IPS-15b (cell line): ENCODE results near the gene TMPRSS6.
"Not testable (repeated sequence)": the region's sequence is repeated elsewhere in the genome, so short reads cannot be mapped to it uniquely, and the experiment has no call there.

Source experiments
- H3K27me3 ChIP-seq: one replicate; pipeline ENCODE4 v1.6.1; 2013; ENCODE audit warnings: low read length; ENCODE audit not compliant: control insufficient read depth, insufficient read depth
- H3K36me3 ChIP-seq: one replicate; pipeline ENCODE4 v1.6.1; 2013; ENCODE audit warnings: low read length; ENCODE audit not compliant: control insufficient read depth, insufficient read depth
- H3K4me1 ChIP-seq: one replicate; pipeline ENCODE4 v1.6.1; 2013; ENCODE audit warnings: mild to moderate bottlenecking, low read length; ENCODE audit not compliant: control insufficient read depth, insufficient read depth
- H3K4me3 ChIP-seq: one replicate; pipeline ENCODE4 v1.5.1; 2013; ENCODE audit warnings: low read depth, low read length
- H3K9ac ChIP-seq: one replicate; pipeline ENCODE4 v1.6.1; 2013; ENCODE audit warnings: low read depth, mild to moderate bottlenecking, low read length
- H3K9me3 ChIP-seq: one replicate; pipeline ENCODE4 v1.6.1; 2013; ENCODE audit warnings: mild to moderate bottlenecking, low read length; ENCODE audit not compliant: control insufficient read depth, insufficient read depth

The TMPRSS6 gene

DNA sequence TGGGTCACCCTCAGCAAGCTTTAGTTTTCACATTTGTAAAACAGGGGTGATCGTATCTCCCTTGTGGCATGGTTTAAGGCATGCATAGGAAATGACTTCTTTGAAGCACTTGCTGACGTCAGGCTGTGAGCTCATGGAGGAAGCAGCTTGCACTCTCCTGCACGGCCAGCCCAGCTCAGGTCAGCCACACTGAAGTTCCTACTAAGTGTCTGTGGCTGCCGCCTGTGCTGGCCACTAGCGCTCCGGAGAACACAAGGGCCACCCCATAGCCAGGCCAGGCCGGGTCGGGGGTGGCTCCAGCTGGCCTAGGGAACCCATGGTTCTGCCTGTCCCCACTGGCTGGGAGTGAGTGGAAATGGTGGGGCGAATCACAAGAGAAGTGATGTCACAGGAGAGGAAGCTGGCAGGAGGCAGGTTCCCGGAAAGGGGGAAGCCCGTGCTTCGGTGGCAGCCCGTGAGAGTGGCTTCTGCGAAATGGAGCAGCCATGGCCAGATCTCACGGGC is 29.8 kb downstream of the TMPRSS6 start:
- Histone ChIP-seq H3K36me3 (no peaks in the 10 kb centered on the region), H3K27me3 (peaks cover 7% of the 10 kb centered on the region), H3K4me3 (no peak overlapping the region), H3K4me1 (peaks cover 5% of the 10 kb centered on the region), H3K9ac (no peak overlapping the region), H3K9me3 (no peaks in the 10 kb centered on the region)

- Histone ChIP-seq H3K4me3 (no peak overlapping the region), H3K27me3 (peaks cover 7% of the 10 kb centered on the region), H3K36me3 (no peaks in the 10 kb centered on the region), H3K9ac (peak overlapping the region; percentile 12), H3K4me1 (peaks cover 5% of the 10 kb centered on the region), H3K9me3 (no peaks in the 10 kb centered on the region)
Measured at GRCh38 chr22:37079158-37079557, 30.4 kb downstream of the TMPRSS6 start.

GRCh38 chr22:37077802-37078448 is 31.6 kb downstream of the TMPRSS6 start:
- H3K4me3 ChIP-seq, result no peak overlapping the region
- H3K27me3 ChIP-seq, result peaks cover 7% of the 10 kb centered on the region
- H3K4me1 ChIP-seq, result peaks cover 5% of the 10 kb centered on the region
- no peaks in the 10 kb centered on the region for H3K9me3 ChIP-seq
- no peak overlapping the region for H3K9ac ChIP-seq
- no peaks in the 10 kb centered on the region for H3K36me3 ChIP-seq

DNA sequence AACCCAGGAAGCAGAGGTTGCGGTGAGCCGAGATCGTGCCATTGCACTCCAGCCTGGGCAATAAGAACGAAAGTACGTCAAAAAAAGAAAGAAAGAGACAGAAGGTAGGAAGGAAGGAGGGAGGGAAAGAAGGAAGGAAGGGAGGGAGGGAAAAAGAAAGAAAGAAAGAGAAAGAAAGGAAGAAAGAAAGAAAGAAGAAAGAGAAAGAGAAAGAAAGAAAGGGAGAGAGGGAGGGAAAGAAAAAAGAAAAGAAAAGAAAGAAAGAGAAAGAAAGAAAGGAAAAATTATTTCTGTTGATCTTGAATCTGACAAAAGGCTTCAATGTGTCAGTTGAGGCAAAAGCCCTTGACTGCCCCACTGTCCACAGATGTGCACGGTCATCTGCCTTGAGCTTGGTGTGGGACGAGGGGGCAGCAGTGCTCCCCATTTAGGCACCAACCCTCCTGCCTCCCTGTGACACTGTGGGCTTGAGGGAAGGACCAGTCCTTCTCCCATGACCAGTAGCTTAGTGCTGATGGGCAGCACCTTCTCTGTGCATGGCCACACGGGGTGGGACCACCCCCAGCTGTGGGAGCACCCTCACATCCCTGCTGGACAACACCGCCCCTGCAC is 33.6 kb downstream of the TMPRSS6 start:
- no peaks in the 10 kb centered on the region for H3K9me3 ChIP-seq
- no peak overlapping the region for H3K4me3 ChIP-seq
- no peaks in the 10 kb centered on the region for H3K36me3 ChIP-seq
- H3K27me3 ChIP-seq, result peaks cover 14% of the 10 kb centered on the region
- peaks cover 5% of the 10 kb centered on the region for H3K4me1 ChIP-seq
- H3K9ac ChIP-seq, result no peak overlapping the region

GRCh38 chr22:37075046-37075445 is 34.5 kb downstream of the TMPRSS6 start:
- no peaks in the 10 kb centered on the region for H3K9me3 ChIP-seq
- no peaks in the 10 kb centered on the region for H3K36me3 ChIP-seq
- peaks cover 5% of the 10 kb centered on the region for H3K4me1 ChIP-seq
- no peak overlapping the region for H3K9ac ChIP-seq
- no peak overlapping the region for H3K4me3 ChIP-seq
- peaks cover 20% of the 10 kb centered on the region for H3K27me3 ChIP-seq

GRCh38 chr22:37074537-37074936 is 35.0 kb downstream of the TMPRSS6 start:
- Histone ChIP-seq H3K27me3 (peaks cover 25% of the 10 kb centered on the region), H3K4me3 (no peak overlapping the region), H3K9ac (no peak overlapping the region), H3K9me3 (no peaks in the 10 kb centered on the region), H3K4me1 (peaks cover 5% of the 10 kb centered on the region), H3K36me3 (no peaks in the 10 kb centered on the region)

GRCh38 chr22:37072673-37073072 is 36.8 kb downstream of the TMPRSS6 start:
- H3K4me3 ChIP-seq, result no peak overlapping the region
- no peaks in the 10 kb centered on the region for H3K36me3 ChIP-seq
- H3K9me3 ChIP-seq, result no peaks in the 10 kb centered on the region
- no peak overlapping the region for H3K9ac ChIP-seq
- peaks cover 34% of the 10 kb centered on the region for H3K27me3 ChIP-seq
- H3K4me1 ChIP-seq, result peaks cover 4% of the 10 kb centered on the region

DNA sequence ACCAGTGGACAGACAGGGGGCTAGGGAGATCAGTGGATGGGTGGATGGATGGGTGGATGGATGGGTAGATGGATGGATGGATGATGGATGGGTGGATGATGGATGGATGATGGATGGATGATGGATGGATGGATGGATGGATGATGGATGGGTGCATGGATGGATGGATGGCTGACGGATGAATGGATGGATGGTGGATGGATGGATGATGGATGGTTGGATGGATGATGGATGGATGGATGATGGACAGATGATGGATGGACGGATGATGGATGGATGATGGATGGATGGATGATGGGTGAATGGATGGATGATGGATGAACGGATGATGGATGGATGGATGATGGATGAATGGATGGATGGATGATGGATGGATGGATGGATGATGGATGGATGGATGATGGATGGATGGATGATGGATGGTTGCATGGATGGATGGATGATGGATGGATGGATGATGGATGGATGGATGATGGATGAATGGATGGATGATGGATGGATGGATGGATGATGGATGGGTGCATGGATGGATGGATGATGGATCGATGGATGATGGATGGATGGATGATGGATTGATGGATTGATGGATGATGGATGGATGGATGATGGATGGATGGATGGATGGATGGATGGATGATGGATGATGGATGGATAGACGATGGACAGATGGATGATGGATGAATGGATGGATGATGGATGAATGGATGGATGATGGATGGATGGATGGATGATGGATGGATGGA is 37.5 kb downstream of the TMPRSS6 start:
- H3K9me3 ChIP-seq, H3K9ac ChIP-seq, H3K4me3 ChIP-seq, H3K36me3 ChIP-seq, H3K4me1 ChIP-seq: not testable (repeated sequence)
- H3K27me3 ChIP-seq, result peaks cover 34% of the 10 kb centered on the region

DNA sequence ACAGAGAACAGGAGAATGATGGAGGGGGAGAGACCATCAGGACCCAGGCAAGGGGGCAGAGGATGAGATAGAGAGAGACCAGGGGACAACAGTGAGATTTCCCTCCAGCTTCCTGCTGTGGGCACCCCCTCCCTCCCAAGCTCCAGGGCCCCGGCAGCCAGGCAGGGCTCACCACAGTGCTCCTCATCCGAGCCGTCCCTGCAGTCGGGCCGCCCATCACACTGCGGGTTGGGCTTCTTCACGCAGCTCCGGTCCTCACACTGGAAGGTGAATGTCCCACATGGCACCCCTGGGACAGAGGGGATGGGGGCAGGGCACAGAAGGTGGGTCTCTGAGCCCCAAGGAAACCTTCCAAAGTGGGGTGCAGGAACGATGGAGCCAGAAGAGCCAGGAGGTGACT is 38.8 kb downstream of the TMPRSS6 start:
- H3K4me1 ChIP-seq, result peaks cover 4% of the 10 kb centered on the region
- H3K27me3 ChIP-seq, result peaks cover 28% of the 10 kb centered on the region
- no peak overlapping the region for H3K9ac ChIP-seq
- peaks cover 2% of the 10 kb centered on the region for H3K36me3 ChIP-seq
- H3K9me3 ChIP-seq, result no peaks in the 10 kb centered on the region
- no peak overlapping the region for H3K4me3 ChIP-seq

DNA sequence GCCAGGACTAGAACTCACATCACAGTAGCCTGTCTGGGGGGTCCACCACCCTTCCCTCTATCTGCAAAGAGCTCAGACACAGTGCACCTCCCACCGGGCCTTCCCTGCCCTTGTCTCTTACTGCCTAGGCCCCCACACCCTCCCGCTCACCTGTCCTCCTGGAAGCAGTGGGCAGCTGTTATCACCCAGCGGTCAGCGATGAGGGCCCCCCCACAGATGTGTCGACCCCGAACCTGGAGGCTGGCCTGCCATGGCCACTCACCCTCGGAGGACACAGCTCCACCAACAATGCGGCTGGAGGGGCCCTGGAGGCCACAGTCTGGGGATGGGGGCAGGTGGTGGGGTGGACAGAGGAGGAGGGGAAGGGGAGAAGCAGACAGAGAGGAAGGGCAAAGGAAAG is 39.2 kb downstream of the TMPRSS6 start:
- Histone ChIP-seq H3K27me3 (peaks cover 28% of the 10 kb centered on the region), H3K9me3 (no peaks in the 10 kb centered on the region), H3K9ac (no peak overlapping the region), H3K4me1 (peaks cover 4% of the 10 kb centered on the region), H3K36me3 (peaks cover 2% of the 10 kb centered on the region), H3K4me3 (no peak overlapping the region)

GRCh38 chr22:37069719-37070118 is 39.8 kb downstream of the TMPRSS6 start:
- no peak overlapping the region for H3K4me3 ChIP-seq
- peaks cover 2% of the 10 kb centered on the region for H3K36me3 ChIP-seq
- no peaks in the 10 kb centered on the region for H3K9me3 ChIP-seq
- no peak overlapping the region for H3K9ac ChIP-seq
- peaks cover 4% of the 10 kb centered on the region for H3K4me1 ChIP-seq
- H3K27me3 ChIP-seq, result peaks cover 28% of the 10 kb centered on the region

DNA sequence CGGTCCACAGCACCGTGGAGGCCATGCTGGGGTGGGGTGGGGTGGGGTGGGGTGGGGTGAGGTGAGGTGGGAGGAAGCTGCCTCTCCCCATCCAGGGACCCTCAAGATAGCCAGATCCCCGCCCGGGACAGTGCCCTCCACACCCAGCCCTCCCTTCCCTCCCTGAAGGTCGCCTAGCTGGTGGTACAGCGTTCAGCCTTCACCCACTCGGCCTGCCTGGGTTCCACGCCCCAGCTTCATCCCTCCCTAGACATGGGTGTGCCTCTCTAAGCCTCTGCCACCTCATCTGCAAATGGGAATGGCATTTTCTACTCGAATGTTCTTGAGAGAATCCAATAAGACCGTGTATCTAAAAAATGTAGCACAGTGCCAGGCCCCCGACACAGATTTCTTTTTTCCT is 40.2 kb downstream of the TMPRSS6 start:
- H3K36me3 ChIP-seq, result peaks cover 2% of the 10 kb centered on the region
- peaks cover 28% of the 10 kb centered on the region for H3K27me3 ChIP-seq
- peak overlapping the region; percentile 35 for H3K4me3 ChIP-seq
- H3K9me3 ChIP-seq, result no peaks in the 10 kb centered on the region
- peaks cover 4% of the 10 kb centered on the region for H3K4me1 ChIP-seq
- no peak overlapping the region for H3K9ac ChIP-seq
